BE2C (cell line): ENCODE results near the gene TRDN.

Source experiments
- DNase-seq: peaks from one replicate; pipeline ENCODE4 v3.0.0-alpha.2; 2020
- H3K27me3 ChIP-seq: fragments of 250-450 bp; sonication (Bioruptor Pico); 2 replicates; pipeline ENCODE4 v1.5.1; 2020; ENCODE audit warnings: mild to moderate bottlenecking
- H3K36me3 ChIP-seq: fragments of 250-450 bp; sonication (Bioruptor Pico); 2 replicates; pipeline ENCODE4 v1.5.1; 2020; ENCODE audit warnings: mild to moderate bottlenecking
- H3K4me1 ChIP-seq: fragments of 250-450 bp; sonication (Bioruptor Pico); 2 replicates; pipeline ENCODE4 v1.5.1; 2020
- H3K4me3 ChIP-seq: 2 replicates; pipeline ENCODE4 v1.5.1; 2011; ENCODE audit warnings: low read depth, low read length
- H3K9me3 ChIP-seq: fragments of 250-450 bp; sonication (Bioruptor Pico); 2 replicates; pipeline ENCODE4 v1.5.1; 2020
- CTCF ChIP-seq: IDR thresholded peaks from 2 replicates; pipeline ENCODE4 v1.5.1; 2012; ENCODE audit warnings: mild to moderate bottlenecking, low read depth, low read length

TRDN gene

GRCh38 chr6:123398072-123398471, 238.7 kb downstream of the TRDN start:
- no peaks in the 10 kb centered on the region for H3K27me3 ChIP-seq
- H3K9me3 ChIP-seq, result no peaks in the 10 kb centered on the region
- no peak overlapping the region for H3K4me3 ChIP-seq
- no peaks in the 10 kb centered on the region for H3K4me1 ChIP-seq
- TF ChIP-seq CTCF, result no peak
- DNase-seq, result no peak
- H3K36me3 ChIP-seq, result no peaks in the 10 kb centered on the region

GRCh38 chr6:123393331-123393730, 243.4 kb downstream of the TRDN start:
- DNase-seq, result no peak
- no peaks in the 10 kb centered on the region for H3K4me1 ChIP-seq
- no peak overlapping the region for H3K4me3 ChIP-seq
- H3K9me3 ChIP-seq, result no peaks in the 10 kb centered on the region
- no peaks in the 10 kb centered on the region for H3K36me3 ChIP-seq
- peak; percentile 27 for TF ChIP-seq CTCF
- H3K27me3 ChIP-seq, result no peaks in the 10 kb centered on the region

GRCh38 chr6:123383718-123384117, 253.0 kb downstream of the TRDN start:
- H3K9me3 ChIP-seq, result no peaks in the 10 kb centered on the region
- no peaks in the 10 kb centered on the region for H3K4me1 ChIP-seq
- no peak for DNase-seq
- no peak overlapping the region for H3K4me3 ChIP-seq
- TF ChIP-seq CTCF, result no peak
- H3K27me3 ChIP-seq, result no peaks in the 10 kb centered on the region
- no peaks in the 10 kb centered on the region for H3K36me3 ChIP-seq

GRCh38 chr6:123380257-123380656, 256.5 kb downstream of the TRDN start:
- no peak for DNase-seq
- no peaks in the 10 kb centered on the region for H3K4me1 ChIP-seq

GRCh38 chr6:123372737-123373136, 264.0 kb downstream of the TRDN start:
- no peaks in the 10 kb centered on the region for H3K27me3 ChIP-seq
- H3K4me1 ChIP-seq, result no peaks in the 10 kb centered on the region
- TF ChIP-seq CTCF, result no peak
- DNase-seq, result no peak
- no peaks in the 10 kb centered on the region for H3K36me3 ChIP-seq
- H3K4me3 ChIP-seq, result no peak overlapping the region
- H3K9me3 ChIP-seq, result no peaks in the 10 kb centered on the region

More at GRCh38 chr6:123380257-123380656, 256.5 kb downstream of the TRDN start:
- H3K4me3 ChIP-seq, result no peak overlapping the region
- no peaks in the 10 kb centered on the region for H3K9me3 ChIP-seq
- H3K36me3 ChIP-seq, result no peaks in the 10 kb centered on the region
- H3K27me3 ChIP-seq, result no peaks in the 10 kb centered on the region
- no peak for TF ChIP-seq CTCF

- H3K36me3 ChIP-seq, result no peaks in the 10 kb centered on the region
- H3K4me3 ChIP-seq, result no peak overlapping the region
- H3K4me1 ChIP-seq, result no peaks in the 10 kb centered on the region
- no peak for DNase-seq
- TF ChIP-seq CTCF, result no peak
- no peaks in the 10 kb centered on the region for H3K9me3 ChIP-seq
- no peaks in the 10 kb centered on the region for H3K27me3 ChIP-seq
Measured at GRCh38 chr6:123363912-123364311, 272.8 kb downstream of the TRDN start.
